GM19025 (cell line): Measurements from ENCODE around the gene DAD1.
"Not testable (repeated sequence)": the region's sequence is repeated elsewhere in the genome, so short reads cannot be mapped to it uniquely, and the experiment has no call there.

Source experiments
- ATAC-seq: cut with Tn5 transposase; IDR thresholded peaks from one replicate; pipeline ENCODE4 v1.9.1; 2021; ENCODE audit warnings: mild to moderate bottlenecking, low read depth, moderate library complexity; ENCODE audit not compliant: unreplicated experiment

DAD1 gene

GRCh38 chr14:22554498-22555383 is 34.3 kb downstream of the DAD1 start:
- no peak for ATAC-seq

GRCh38 chr14:22553861-22554497 is 35.0 kb downstream of the DAD1 start:
- not testable (repeated sequence) for ATAC-seq

- ATAC-seq: no peak
Measured at GRCh38 chr14:22553445-22553844, 35.6 kb downstream of the DAD1 start.

GRCh38 chr14:22552827-22553076 is 36.3 kb downstream of the DAD1 start:
- no peak for ATAC-seq

- no peak for ATAC-seq
Measured at GRCh38 chr14:22552001-22552826, 36.8 kb downstream of the DAD1 start.

GRCh38 chr14:22551605-22551997 is 37.4 kb downstream of the DAD1 start:
- no peak for ATAC-seq

GRCh38 chr14:22549981-22550673 is 38.9 kb downstream of the DAD1 start:
- ATAC-seq: peak; percentile 65

- ATAC-seq: no peak
Measured at GRCh38 chr14:22549324-22549962, 39.6 kb downstream of the DAD1 start.

GRCh38 chr14:22547948-22548750 is 40.9 kb downstream of the DAD1 start:
- no peak for ATAC-seq

- ATAC-seq: no peak
Measured at GRCh38 chr14:22547313-22547947, 41.6 kb downstream of the DAD1 start.

- ATAC-seq: no peak
Measured at GRCh38 chr14:22546722-22547071, 42.3 kb downstream of the DAD1 start.

GRCh38 chr14:22545842-22546721 is 42.9 kb downstream of the DAD1 start:
- ATAC-seq: no peak

GRCh38 chr14:22544881-22545420 is 44.1 kb downstream of the DAD1 start:
- no peak for ATAC-seq

- no peak for ATAC-seq
Measured at GRCh38 chr14:22544406-22544805, 44.6 kb downstream of the DAD1 start.

GRCh38 chr14:22543570-22544357 is 45.3 kb downstream of the DAD1 start:
- not testable (repeated sequence) for ATAC-seq

- no peak for ATAC-seq
Measured at GRCh38 chr14:22542360-22542759, 46.7 kb downstream of the DAD1 start.

- ATAC-seq: no peak
Measured at GRCh38 chr14:22541721-22542120, 47.3 kb downstream of the DAD1 start.
